OCI-LY7 (cell line): ENCODE results near the gene CYTH3. TPM values are rescaled to one million over a fixed set of nuclear protein-coding genes. Genes with fewer than 3 reads are reported as not detected.

ENCODE experiments used
- BruUV-seq: library from RNA; stranded (reverse); fragments of 400-500 nt; replicated peaks from 2 replicates; lab custom pipeline; 2021; lab: Mats Ljungman, UMichigan
- CTCF ChIA-PET: fragments of 300-600 bp; sonication (Branson Sonifier 250); formaldehyde crosslinking; loops from one replicate; lab custom pipeline; 2022; ENCODE audit warnings: antibody characterized with exemption; ENCODE audit not compliant: unreplicated experiment; lab: Charles Lee
- POLR2A ChIA-PET: fragments of 300-600 bp; sonication (Branson Sonifier 250); formaldehyde crosslinking; loops from one replicate; lab custom pipeline; 2022; ENCODE audit warnings: antibody characterized with exemption; lab: Charles Lee
- DNase-seq: peaks from one replicate; pipeline ENCODE4 v3.0.0-alpha.2; 2015; ENCODE audit warnings: low spot score
- H2AFZ ChIP-seq: fragments of 200-600 bp; sonication (generic), shearing (Covaris generic); 2 replicates; pipeline ENCODE4 v1.6.1; 2014; ENCODE audit warnings: mild to moderate bottlenecking, antibody characterized with exemption, low read length, moderate library complexity
- H3K27ac ChIP-seq: fragments of 200-600 bp; sonication (generic); 2 replicates; pipeline ENCODE4 v1.5.1; 2014; ENCODE audit warnings: mixed run types, low read depth, mild to moderate bottlenecking, moderate library complexity, low read length, inconsistent platforms; ENCODE audit not compliant: poor library complexity, severe bottlenecking
- H3K36me3 ChIP-seq: fragments of 200-600 bp; sonication (generic); 2 replicates; pipeline ENCODE4 v1.6.1; 2014; ENCODE audit warnings: mild to moderate bottlenecking, antibody characterized with exemption, low read length, moderate library complexity, mixed read lengths; ENCODE audit not compliant: insufficient read depth
- H3K4me1 ChIP-seq: fragments of 200-600 bp; sonication (generic); 2 replicates; pipeline ENCODE4 v1.5.1; 2014; ENCODE audit warnings: mild to moderate bottlenecking, low read length; ENCODE audit not compliant: insufficient read depth, poor library complexity, severe bottlenecking
- H3K4me2 ChIP-seq: fragments of 200-600 bp; sonication (generic); 2 replicates; pipeline ENCODE4 v1.6.1; 2014; ENCODE audit warnings: mild to moderate bottlenecking, low read length
- H3K4me3 ChIP-seq: fragments of 200-600 bp; sonication (generic); 2 replicates; pipeline ENCODE4 v1.5.1; 2014; ENCODE audit warnings: mild to moderate bottlenecking, low read depth, low read length; ENCODE audit not compliant: poor library complexity, severe bottlenecking
- H3K79me2 ChIP-seq: fragments of 200-600 bp; sonication (generic); 2 replicates; pipeline ENCODE4 v1.6.1; 2016; ENCODE audit warnings: low read depth, mild to moderate bottlenecking, low read length, moderate library complexity, mixed read lengths; ENCODE audit not compliant: insufficient read depth
- H3K9me2 ChIP-seq: fragments of 200-600 bp; sonication (generic); 2 replicates; pipeline ENCODE4 v1.6.1; 2016; ENCODE audit warnings: mild to moderate bottlenecking, low read length, mixed read lengths; ENCODE audit not compliant: insufficient read depth
- H3K9me3 ChIP-seq: fragments of 200-600 bp; sonication (generic); 2 replicates; pipeline ENCODE4 v1.6.1; 2014; ENCODE audit warnings: mild to moderate bottlenecking, mixed run types, low read length, mixed read lengths
- H4K20me1 ChIP-seq: fragments of 200-600 bp; sonication (generic); 2 replicates; pipeline ENCODE4 v1.6.1; 2014; ENCODE audit warnings: mild to moderate bottlenecking, antibody characterized with exemption, low read length, moderate library complexity, mixed read lengths; ENCODE audit not compliant: insufficient read depth
- EZH2phosphoT487 ChIP-seq: fragments of 200-600 bp; sonication (generic); IDR thresholded peaks from 2 replicates; pipeline ENCODE4 v1.6.1; 2018; ENCODE audit warnings: low read depth, borderline replicate concordance, mild to moderate bottlenecking, mixed run types, antibody characterized with exemption, low read length, moderate library complexity, mixed read lengths
- intact Hi-C: fragments of 100-400 bp; cut with micrococcal nuclease; formaldehyde crosslinking; loops from one replicate; pipeline ENCODE4 v1.10.0; 2022; ENCODE audit not compliant: unreplicated experiment
- total RNA-seq, 2 experiments: library from RNA; depleted of rRNA in 1 of 2; stranded (reverse); fragments of >200 nt in 1 of 2; shearing (Covaris generic) in 1 of 2; gene quantifications; 2 replicates each; pipeline ENCODE4 v1.2.3, GENCODE V29; 2014 to 2022
- TF ChIP-seq, protein P1 (sequence below): fragments of 200-600 bp; sonication (generic); conservative IDR thresholded peaks from 2 replicates; pipeline ENCODE4 v1.5.1; 2014; ENCODE audit warnings: mild to moderate bottlenecking, antibody characterized with exemption, low read length, moderate library complexity, mixed read lengths

CYTH3 gene
- total RNA-seq, 2 experiments from 2014 or later: 3.7 to 4.7 TPM

DNA sequence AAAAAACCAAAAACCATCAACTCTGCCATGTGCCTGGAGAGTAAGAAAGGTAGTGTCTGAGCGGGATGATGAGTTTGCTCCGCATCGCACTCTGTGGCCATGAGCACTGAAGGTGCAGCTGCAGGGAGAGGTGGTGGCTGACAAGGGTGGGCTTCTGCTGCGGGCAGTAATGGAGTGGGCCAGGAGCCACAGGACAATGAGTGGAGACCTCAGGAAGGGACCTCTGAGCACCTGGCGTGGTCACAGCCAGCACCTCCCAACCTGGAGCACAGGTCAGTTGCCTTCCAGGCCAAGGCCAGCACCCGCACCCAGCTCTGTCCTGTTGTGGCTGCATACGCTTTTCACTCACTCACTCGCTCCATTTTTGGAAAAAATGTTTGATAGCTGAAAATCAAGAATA, 125.8 kb downstream of the CYTH3 start:
- TF ChIP-seq, protein P1, sequence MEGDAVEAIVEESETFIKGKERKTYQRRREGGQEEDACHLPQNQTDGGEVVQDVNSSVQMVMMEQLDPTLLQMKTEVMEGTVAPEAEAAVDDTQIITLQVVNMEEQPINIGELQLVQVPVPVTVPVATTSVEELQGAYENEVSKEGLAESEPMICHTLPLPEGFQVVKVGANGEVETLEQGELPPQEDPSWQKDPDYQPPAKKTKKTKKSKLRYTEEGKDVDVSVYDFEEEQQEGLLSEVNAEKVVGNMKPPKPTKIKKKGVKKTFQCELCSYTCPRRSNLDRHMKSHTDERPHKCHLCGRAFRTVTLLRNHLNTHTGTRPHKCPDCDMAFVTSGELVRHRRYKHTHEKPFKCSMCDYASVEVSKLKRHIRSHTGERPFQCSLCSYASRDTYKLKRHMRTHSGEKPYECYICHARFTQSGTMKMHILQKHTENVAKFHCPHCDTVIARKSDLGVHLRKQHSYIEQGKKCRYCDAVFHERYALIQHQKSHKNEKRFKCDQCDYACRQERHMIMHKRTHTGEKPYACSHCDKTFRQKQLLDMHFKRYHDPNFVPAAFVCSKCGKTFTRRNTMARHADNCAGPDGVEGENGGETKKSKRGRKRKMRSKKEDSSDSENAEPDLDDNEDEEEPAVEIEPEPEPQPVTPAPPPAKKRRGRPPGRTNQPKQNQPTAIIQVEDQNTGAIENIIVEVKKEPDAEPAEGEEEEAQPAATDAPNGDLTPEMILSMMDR: no peak
- no peak for TF ChIP-seq EZH2phosphoT487
- Histone ChIP-seq H2AFZ (no peak overlapping the region), H3K9me2 (no peaks in the 10 kb centered on the region), H3K9me3 (no peaks in the 10 kb centered on the region), H4K20me1 (no peaks in the 10 kb centered on the region; the same call in 1 of the 2 replicates), H3K36me3 (peaks cover 89% of the 10 kb centered on the region), H3K4me1 (no peaks in the 10 kb centered on the region), H3K27ac (no peak overlapping the region), H3K79me2 (no peaks in the 10 kb centered on the region), H3K4me3 (no peak overlapping the region), H3K4me2 (no peak overlapping the region)
- BruUV-seq: no TSS peak
- ChIA-PET POLR2A (interaction anchor here (1.1 kb wide), 1 partner anchor 17 kb away, joined by 5 read pairs; no protein-coding TSS in a partner anchor), CTCF (no interaction called here)
- intact Hi-C loops: no loop called here
- DNase-seq: no peak

DNA sequence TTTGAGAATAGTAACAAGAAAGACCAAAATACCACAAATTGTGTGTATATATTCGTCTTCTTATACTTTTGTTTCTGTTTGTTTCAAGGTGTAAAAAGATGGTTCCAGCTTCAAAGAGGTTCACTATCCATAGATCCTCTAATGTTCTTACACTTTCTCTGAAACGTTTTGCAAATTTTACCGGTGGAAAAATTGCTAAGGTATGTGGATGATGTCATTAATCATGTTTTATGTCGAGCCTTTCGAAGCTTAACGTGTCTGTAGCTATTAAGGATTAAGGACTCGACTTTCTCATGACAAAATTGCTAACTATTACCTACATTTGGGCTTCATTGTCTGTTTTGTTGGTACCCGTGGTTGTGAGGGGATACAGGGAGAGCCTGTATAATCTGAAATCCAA, 128.4 kb downstream of the CYTH3 start:
- intact Hi-C loops: no loop called here
- ChIA-PET POLR2A (interaction anchor here (1.2 kb wide), 1 partner anchor 146 kb away, joined by 6 read pairs; no protein-coding TSS in a partner anchor), CTCF (no interaction called here)
- H3K9me3 ChIP-seq: no peaks in the 10 kb centered on the region
- H3K27ac ChIP-seq: no peak overlapping the region
- H3K79me2 ChIP-seq: no peaks in the 10 kb centered on the region
- no peak overlapping the region for H3K4me2 ChIP-seq
- no peaks in the 10 kb centered on the region; the same call in 1 of the 2 replicates for H4K20me1 ChIP-seq
- no peak overlapping the region for H2AFZ ChIP-seq
- peaks cover 87% of the 10 kb centered on the region for H3K36me3 ChIP-seq
- TF ChIP-seq, protein P1: no peak
- TF ChIP-seq EZH2phosphoT487: no peak
- H3K9me2 ChIP-seq: no peaks in the 10 kb centered on the region
- no peaks in the 10 kb centered on the region for H3K4me1 ChIP-seq
- H3K4me3 ChIP-seq: no peak overlapping the region
- BruUV-seq: no TSS peak
- DNase-seq: no peak

DNA sequence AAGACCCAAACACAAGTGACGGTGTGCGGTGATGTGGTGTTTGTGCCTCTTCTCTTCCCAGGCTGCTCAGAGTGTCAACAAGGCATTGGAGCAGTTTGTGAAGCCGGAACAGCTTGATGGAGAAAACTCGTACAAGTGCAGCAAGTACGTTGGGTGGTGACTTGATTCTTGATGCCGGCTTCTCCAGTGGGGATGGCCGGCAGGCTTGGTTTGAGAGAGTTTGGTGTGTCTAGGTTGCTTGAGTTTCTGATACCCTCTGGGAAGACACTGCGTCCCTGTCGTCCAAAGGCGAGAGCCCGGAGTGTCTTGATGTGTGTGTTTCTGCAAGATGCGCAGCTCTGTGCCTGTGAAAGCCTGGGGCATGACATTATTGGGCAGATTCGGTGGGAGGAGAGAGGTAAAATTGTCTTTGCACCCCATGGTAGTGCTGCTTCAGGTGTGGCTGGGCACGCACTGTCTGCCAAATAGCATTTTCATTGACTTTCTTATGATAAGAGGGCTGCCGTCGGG, 129.5 kb downstream of the CYTH3 start:
- Histone ChIP-seq H2AFZ (no peak overlapping the region), H3K4me2 (no peak overlapping the region), H3K4me1 (no peaks in the 10 kb centered on the region), H3K9me3 (no peaks in the 10 kb centered on the region), H3K36me3 (peaks cover 83% of the 10 kb centered on the region), H3K79me2 (no peaks in the 10 kb centered on the region), H3K27ac (no peak overlapping the region), H3K4me3 (no peak overlapping the region), H4K20me1 (no peaks in the 10 kb centered on the region; the same call in 1 of the 2 replicates), H3K9me2 (no peaks in the 10 kb centered on the region)
- TF ChIP-seq, protein P1: no peak
- TF ChIP-seq EZH2phosphoT487: no peak
- ChIA-PET CTCF (no interaction called here), POLR2A (interaction anchor here (0.5 to 1.2 kb wide), 2 partner anchors 142 to 145 kb away, joined by 3 to 6 read pairs; no protein-coding TSS in a partner anchor)
- intact Hi-C loops: no loop called here
- BruUV-seq: no TSS peak
- no peak for DNase-seq
